Glomerular visceral epithelial cell (primary cell): ENCODE results near the gene IFNG-AS1.

Experiments used
- DNase-seq: peaks from one replicate; pipeline ENCODE4 v3.0.0-alpha.2; 2016; ENCODE audit errors: extremely low spot score

The IFNG-AS1 gene

GRCh38 chr12:68037616-68038255 is 48.5 kb downstream of the IFNG-AS1 start:
- DNase-seq, result no peak

DNA sequence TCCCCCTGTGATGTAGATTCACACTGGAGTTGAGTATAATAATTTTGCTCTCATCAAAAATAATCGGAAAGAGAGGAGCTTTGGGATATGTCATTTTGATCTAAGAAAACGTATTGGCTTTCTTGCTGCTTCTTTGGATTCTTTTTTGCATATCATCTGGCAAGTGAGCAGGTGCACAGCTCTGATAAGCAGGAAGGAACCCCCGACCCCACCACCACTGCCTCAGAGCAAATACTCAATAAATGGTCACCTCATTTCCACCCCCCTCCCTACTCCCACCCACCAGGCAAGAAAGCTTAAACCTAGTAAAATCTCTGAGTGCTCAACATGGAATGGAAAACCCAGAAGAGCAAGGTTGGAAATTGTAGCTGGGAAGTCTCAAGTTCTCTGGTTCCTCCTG is 49.4 kb downstream of the IFNG-AS1 start:
- DNase-seq, result no peak

GRCh38 chr12:68040450-68041075 is 51.3 kb downstream of the IFNG-AS1 start:
- DNase-seq, result peak; percentile 74

GRCh38 chr12:68042212-68042699 is 53.0 kb downstream of the IFNG-AS1 start:
- DNase-seq, result peak; percentile 15

- DNase-seq, result peak; percentile 20
Observed at GRCh38 chr12:68043435-68043834, 54.2 kb downstream of the IFNG-AS1 start.

GRCh38 chr12:68048648-68049297 is 59.5 kb downstream of the IFNG-AS1 start:
- no peak for DNase-seq

DNA sequence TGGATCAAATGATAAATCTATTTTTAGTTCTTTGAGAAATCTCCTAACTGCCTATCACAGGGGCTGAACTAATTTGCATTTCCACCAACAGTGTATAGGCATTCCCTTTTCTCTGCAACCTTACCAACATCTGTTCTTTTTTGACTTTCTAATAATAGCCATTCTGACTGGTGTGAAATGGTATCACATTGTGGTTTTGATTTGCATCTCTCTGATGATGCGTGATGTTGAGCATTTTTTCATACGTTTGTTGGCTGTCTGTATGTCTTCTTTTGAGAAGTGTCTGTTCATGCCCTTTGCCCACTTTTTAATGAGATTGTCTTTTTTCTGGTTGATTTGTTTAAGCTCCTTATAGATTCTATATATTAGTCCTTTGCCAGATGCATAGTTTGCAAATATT is 67.1 kb downstream of the IFNG-AS1 start:
- DNase-seq, result no peak

- DNase-seq, result no peak
Observed at GRCh38 chr12:68063900-68064590, 74.8 kb downstream of the IFNG-AS1 start.

DNA sequence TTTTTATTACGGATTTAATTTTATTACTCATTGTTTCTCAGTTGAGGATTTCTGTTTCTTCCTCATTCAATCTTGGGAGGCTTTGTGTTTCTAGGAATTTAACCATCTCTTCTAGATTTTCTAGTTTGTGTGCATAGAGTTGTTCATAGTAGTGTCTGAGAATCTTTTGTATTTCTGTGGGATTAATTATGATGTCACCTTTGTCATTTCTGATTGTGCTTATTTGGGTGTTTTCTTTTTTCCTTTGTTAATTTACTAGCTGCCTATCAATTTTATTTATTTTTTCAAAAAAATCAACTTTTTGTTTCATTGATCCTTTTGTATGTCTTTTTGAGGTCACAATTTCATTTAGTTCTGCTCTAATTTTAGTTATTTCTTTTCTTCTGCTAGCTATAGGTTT is 75.9 kb downstream of the IFNG-AS1 start:
- no peak for DNase-seq

DNA sequence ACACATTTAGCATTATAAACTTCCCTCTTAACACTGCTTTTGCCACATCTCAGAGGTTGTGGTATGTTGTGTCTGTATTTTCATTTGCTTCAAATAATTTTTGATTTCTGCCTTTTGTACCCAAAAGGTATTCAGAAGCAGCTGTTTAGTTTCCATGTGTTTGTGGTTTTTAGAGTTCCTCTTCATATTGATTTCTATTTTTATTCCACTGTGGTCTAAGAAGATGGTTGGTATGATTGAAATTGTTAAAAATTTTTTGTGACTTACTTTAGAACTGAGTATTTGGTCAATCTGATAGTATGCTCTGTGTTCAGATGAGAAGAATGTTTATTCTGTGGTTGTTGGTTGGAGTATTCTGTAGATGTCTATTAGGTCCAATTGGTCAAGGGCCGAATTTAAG is 76.4 kb downstream of the IFNG-AS1 start:
- DNase-seq, result no peak

- DNase-seq, result no peak
Observed at GRCh38 chr12:68067762-68068376, 78.6 kb downstream of the IFNG-AS1 start.

- no peak for DNase-seq
Observed at GRCh38 chr12:68069275-68069674, 80.0 kb downstream of the IFNG-AS1 start.
